Measurements from ENCODE around the gene MYO1D.

DNA sequence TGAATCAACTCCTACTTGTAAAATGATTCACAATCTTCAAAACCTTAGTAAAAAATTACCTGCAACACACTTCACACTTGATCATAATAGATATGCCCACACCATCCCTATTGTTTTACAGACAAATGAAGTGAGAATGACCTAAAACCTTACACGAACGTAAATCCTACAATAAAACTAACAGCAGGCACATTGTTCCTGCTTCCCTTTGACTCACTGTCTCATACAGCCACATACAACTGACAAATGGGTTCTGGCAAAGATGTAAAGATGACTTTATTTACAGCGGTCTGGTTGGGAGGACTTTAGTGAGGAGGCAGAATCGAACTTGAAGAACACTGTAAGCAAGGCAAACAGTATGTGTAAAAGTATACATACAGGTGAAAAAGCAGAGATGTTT lies 188.7 kb downstream of the MYO1D start:
- TF ChIP-seq TCF4 (CRISPR knock-in tag; IDR thresholded peaks at IDR 0.05; ENCODE audit: borderline replicate concordance), result no peak
- TF ChIP-seq, protein P1, sequence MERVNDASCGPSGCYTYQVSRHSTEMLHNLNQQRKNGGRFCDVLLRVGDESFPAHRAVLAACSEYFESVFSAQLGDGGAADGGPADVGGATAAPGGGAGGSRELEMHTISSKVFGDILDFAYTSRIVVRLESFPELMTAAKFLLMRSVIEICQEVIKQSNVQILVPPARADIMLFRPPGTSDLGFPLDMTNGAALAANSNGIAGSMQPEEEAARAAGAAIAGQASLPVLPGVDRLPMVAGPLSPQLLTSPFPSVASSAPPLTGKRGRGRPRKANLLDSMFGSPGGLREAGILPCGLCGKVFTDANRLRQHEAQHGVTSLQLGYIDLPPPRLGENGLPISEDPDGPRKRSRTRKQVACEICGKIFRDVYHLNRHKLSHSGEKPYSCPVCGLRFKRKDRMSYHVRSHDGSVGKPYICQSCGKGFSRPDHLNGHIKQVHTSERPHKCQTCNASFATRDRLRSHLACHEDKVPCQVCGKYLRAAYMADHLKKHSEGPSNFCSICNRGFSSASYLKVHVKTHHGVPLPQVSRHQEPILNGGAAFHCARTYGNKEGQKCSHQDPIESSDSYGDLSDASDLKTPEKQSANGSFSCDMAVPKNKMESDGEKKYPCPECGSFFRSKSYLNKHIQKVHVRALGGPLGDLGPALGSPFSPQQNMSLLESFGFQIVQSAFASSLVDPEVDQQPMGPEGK (CRISPR knock-in tag; IDR thresholded peaks at IDR 0.05; ENCODE audit: borderline replicate concordance), result no peak
- no peak for TF ChIP-seq ZNF8 (CRISPR knock-in tag; IDR thresholded peaks at IDR 0.05)
- no peak for TF ChIP-seq BACH2 (CRISPR knock-in tag; IDR thresholded peaks at IDR 0.05; ENCODE audit: borderline replicate concordance)
- TF ChIP-seq, protein P2, sequence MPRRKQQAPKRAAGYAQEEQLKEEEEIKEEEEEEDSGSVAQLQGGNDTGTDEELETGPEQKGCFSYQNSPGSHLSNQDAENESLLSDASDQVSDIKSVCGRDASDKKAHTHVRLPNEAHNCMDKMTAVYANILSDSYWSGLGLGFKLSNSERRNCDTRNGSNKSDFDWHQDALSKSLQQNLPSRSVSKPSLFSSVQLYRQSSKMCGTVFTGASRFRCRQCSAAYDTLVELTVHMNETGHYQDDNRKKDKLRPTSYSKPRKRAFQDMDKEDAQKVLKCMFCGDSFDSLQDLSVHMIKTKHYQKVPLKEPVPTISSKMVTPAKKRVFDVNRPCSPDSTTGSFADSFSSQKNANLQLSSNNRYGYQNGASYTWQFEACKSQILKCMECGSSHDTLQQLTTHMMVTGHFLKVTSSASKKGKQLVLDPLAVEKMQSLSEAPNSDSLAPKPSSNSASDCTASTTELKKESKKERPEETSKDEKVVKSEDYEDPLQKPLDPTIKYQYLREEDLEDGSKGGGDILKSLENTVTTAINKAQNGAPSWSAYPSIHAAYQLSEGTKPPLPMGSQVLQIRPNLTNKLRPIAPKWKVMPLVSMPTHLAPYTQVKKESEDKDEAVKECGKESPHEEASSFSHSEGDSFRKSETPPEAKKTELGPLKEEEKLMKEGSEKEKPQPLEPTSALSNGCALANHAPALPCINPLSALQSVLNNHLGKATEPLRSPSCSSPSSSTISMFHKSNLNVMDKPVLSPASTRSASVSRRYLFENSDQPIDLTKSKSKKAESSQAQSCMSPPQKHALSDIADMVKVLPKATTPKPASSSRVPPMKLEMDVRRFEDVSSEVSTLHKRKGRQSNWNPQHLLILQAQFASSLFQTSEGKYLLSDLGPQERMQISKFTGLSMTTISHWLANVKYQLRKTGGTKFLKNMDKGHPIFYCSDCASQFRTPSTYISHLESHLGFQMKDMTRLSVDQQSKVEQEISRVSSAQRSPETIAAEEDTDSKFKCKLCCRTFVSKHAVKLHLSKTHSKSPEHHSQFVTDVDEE (CRISPR knock-in tag; IDR thresholded peaks at IDR 0.05), result no peak
